Muscle layer of duodenum (tissue), 2 donors: Measurements from ENCODE around the gene LHFPL4.
"Not testable (repeated sequence)": the region's sequence is repeated elsewhere in the genome, so short reads cannot be mapped to it uniquely, and the experiment has no call there.

Experiments
- H3K27ac ChIP-seq: one replicate; pipeline ENCODE4 v1.7.0; 2013; ENCODE audit warnings: mild to moderate bottlenecking, low read length
- H3K27me3 ChIP-seq: one replicate; pipeline ENCODE4 v1.7.0; 2013; ENCODE audit warnings: low read depth, mild to moderate bottlenecking, control low read depth, low read length
- H3K36me3 ChIP-seq, 2 donors: one replicate each; pipeline ENCODE4 v1.7.0; 2013; ENCODE audit warnings: low read length in 2 of 2, control low read depth in 1 of 2, mild to moderate bottlenecking in 1 of 2; ENCODE audit not compliant: insufficient read depth in 2 of 2, control insufficient read depth in 1 of 2
- H3K4me1 ChIP-seq, 2 donors: one replicate each; pipeline ENCODE4 v1.7.0; 2013; ENCODE audit warnings: low read length in 2 of 2, mild to moderate bottlenecking in 2 of 2, control low read depth in 1 of 2, moderate library complexity in 1 of 2; ENCODE audit not compliant: insufficient read depth in 2 of 2, control insufficient read depth in 1 of 2
- H3K4me3 ChIP-seq, 2 donors: one replicate each; pipeline ENCODE4 v1.7.0; 2013; ENCODE audit warnings: low read length in 2 of 2, low read depth in 1 of 2, mild to moderate bottlenecking in 1 of 2
- H3K9me3 ChIP-seq, 2 donors: one replicate each; pipeline ENCODE4 v1.7.0; 2013; ENCODE audit warnings: low read length in 2 of 2, control low read depth in 1 of 2, mild to moderate bottlenecking in 1 of 2; ENCODE audit not compliant: control insufficient read depth in 1 of 2
- donor health status: healthy.

LHFPL4 gene

GRCh38 chr3:9581742-9582141 lies 28.1 kb upstream of the LHFPL4 start:
- H3K9me3 ChIP-seq, result peaks cover 0 to 8% of the 10 kb centered on the region in 2 donors
- H3K36me3 ChIP-seq, result no peaks in the 10 kb centered on the region
- no peak overlapping the region for H3K27ac ChIP-seq
- no peaks in the 10 kb centered on the region for H3K4me1 ChIP-seq
- H3K27me3 ChIP-seq, result no peaks in the 10 kb centered on the region
- H3K4me3 ChIP-seq, result no peak overlapping the region

GRCh38 chr3:9569054-9569453 lies 15.4 kb upstream of the LHFPL4 start:
- H3K4me3 ChIP-seq, result no peak overlapping the region
- no peak overlapping the region for H3K27ac ChIP-seq
- H3K4me1 ChIP-seq, result no peaks in the 10 kb centered on the region
- no peaks in the 10 kb centered on the region for H3K36me3 ChIP-seq
- H3K27me3 ChIP-seq, result no peaks in the 10 kb centered on the region
- peaks cover 0 to 5% of the 10 kb centered on the region in 2 donors for H3K9me3 ChIP-seq

- Histone ChIP-seq H3K4me3 (no peak overlapping the region), H3K27ac (no peak overlapping the region), H3K27me3 (no peaks in the 10 kb centered on the region), H3K9me3 (peaks cover 0 to 7% of the 10 kb centered on the region in 2 donors), H3K4me1 (no peaks in the 10 kb centered on the region), H3K36me3 (no peaks in the 10 kb centered on the region)
Observed at GRCh38 chr3:9565316-9565715, 11.7 kb upstream of the LHFPL4 start.

GRCh38 chr3:9563851-9564250 lies 10.2 kb upstream of the LHFPL4 start:
- peaks cover 0 to 7% of the 10 kb centered on the region in 2 donors for H3K9me3 ChIP-seq
- no peaks in the 10 kb centered on the region for H3K4me1 ChIP-seq
- H3K36me3 ChIP-seq, result no peaks in the 10 kb centered on the region
- H3K27ac ChIP-seq, result no peak overlapping the region
- no peaks in the 10 kb centered on the region for H3K27me3 ChIP-seq
- H3K4me3 ChIP-seq, result no peak overlapping the region

- not testable (repeated sequence) for H3K27ac ChIP-seq, H3K9me3 ChIP-seq, H3K36me3 ChIP-seq, H3K4me1 ChIP-seq, H3K4me3 ChIP-seq, H3K27me3 ChIP-seq
Observed at GRCh38 chr3:9560056-9560455, 6.4 kb upstream of the LHFPL4 start.

- Histone ChIP-seq H3K4me1 (no peaks in the 10 kb centered on the region), H3K27me3 (peaks cover 21% of the 10 kb centered on the region), H3K4me3 (no peak overlapping the region), H3K36me3 (no peaks in the 10 kb centered on the region), H3K9me3 (no peaks in the 10 kb centered on the region), H3K27ac (no peak overlapping the region)
Observed at GRCh38 chr3:9553948-9554513, 409 bp upstream of the LHFPL4 start.

- H3K36me3 ChIP-seq, result no peaks in the 10 kb centered on the region
- no peaks in the 10 kb centered on the region for H3K4me1 ChIP-seq
- H3K27me3 ChIP-seq, result peaks cover 21% of the 10 kb centered on the region
- H3K4me3 ChIP-seq, result no peak overlapping the region
- no peak overlapping the region for H3K27ac ChIP-seq
- no peaks in the 10 kb centered on the region for H3K9me3 ChIP-seq
Observed at GRCh38 chr3:9552252-9552999, 1.2 kb downstream of the LHFPL4 start.

GRCh38 chr3:9550999-9551398 lies 2.6 kb downstream of the LHFPL4 start:
- Histone ChIP-seq H3K27ac (no peak overlapping the region), H3K27me3 (peaks cover 21% of the 10 kb centered on the region), H3K4me3 (no peak overlapping the region), H3K4me1 (no peaks in the 10 kb centered on the region), H3K36me3 (no peaks in the 10 kb centered on the region), H3K9me3 (no peaks in the 10 kb centered on the region)

- Histone ChIP-seq H3K9me3 (no peaks in the 10 kb centered on the region), H3K27ac (no peak overlapping the region), H3K4me3 (no peak overlapping the region), H3K4me1 (no peaks in the 10 kb centered on the region), H3K36me3 (no peaks in the 10 kb centered on the region), H3K27me3 (peaks cover 17% of the 10 kb centered on the region)
Observed at GRCh38 chr3:9549600-9549999, 4.0 kb downstream of the LHFPL4 start.

- Histone ChIP-seq H3K36me3 (no peaks in the 10 kb centered on the region), H3K4me3 (no peak overlapping the region), H3K4me1 (no peaks in the 10 kb centered on the region), H3K27me3 (peaks cover 17% of the 10 kb centered on the region), H3K9me3 (no peaks in the 10 kb centered on the region), H3K27ac (no peak overlapping the region)
Observed at GRCh38 chr3:9548991-9549390, 4.6 kb downstream of the LHFPL4 start.

- H3K27me3 ChIP-seq, result no peaks in the 10 kb centered on the region
- H3K4me1 ChIP-seq, result no peaks in the 10 kb centered on the region
- no peak overlapping the region for H3K4me3 ChIP-seq
- H3K36me3 ChIP-seq, result no peaks in the 10 kb centered on the region
- H3K9me3 ChIP-seq, result no peaks in the 10 kb centered on the region
- no peak overlapping the region for H3K27ac ChIP-seq
Observed at GRCh38 chr3:9542182-9542581, 11.4 kb downstream of the LHFPL4 start.

- no peak overlapping the region for H3K27ac ChIP-seq
- no peaks in the 10 kb centered on the region for H3K4me1 ChIP-seq
- no peaks in the 10 kb centered on the region for H3K9me3 ChIP-seq
- no peak overlapping the region for H3K4me3 ChIP-seq
- no peaks in the 10 kb centered on the region for H3K36me3 ChIP-seq
- H3K27me3 ChIP-seq, result no peaks in the 10 kb centered on the region
Observed at GRCh38 chr3:9536212-9536611, 17.4 kb downstream of the LHFPL4 start.
